ENCODE results near the gene TOM1. TPM values are rescaled to one million over a fixed set of nuclear protein-coding genes. Genes with fewer than 3 reads are reported as not detected.
"Not testable (repeated sequence)": the region's sequence is repeated elsewhere in the genome, so short reads cannot be mapped to it uniquely, and the experiment has no call there.

Gene TOM1
- total RNA-seq, 4 donors from 2014 or later = 127 to 162 (median 143) TPM

DNA sequence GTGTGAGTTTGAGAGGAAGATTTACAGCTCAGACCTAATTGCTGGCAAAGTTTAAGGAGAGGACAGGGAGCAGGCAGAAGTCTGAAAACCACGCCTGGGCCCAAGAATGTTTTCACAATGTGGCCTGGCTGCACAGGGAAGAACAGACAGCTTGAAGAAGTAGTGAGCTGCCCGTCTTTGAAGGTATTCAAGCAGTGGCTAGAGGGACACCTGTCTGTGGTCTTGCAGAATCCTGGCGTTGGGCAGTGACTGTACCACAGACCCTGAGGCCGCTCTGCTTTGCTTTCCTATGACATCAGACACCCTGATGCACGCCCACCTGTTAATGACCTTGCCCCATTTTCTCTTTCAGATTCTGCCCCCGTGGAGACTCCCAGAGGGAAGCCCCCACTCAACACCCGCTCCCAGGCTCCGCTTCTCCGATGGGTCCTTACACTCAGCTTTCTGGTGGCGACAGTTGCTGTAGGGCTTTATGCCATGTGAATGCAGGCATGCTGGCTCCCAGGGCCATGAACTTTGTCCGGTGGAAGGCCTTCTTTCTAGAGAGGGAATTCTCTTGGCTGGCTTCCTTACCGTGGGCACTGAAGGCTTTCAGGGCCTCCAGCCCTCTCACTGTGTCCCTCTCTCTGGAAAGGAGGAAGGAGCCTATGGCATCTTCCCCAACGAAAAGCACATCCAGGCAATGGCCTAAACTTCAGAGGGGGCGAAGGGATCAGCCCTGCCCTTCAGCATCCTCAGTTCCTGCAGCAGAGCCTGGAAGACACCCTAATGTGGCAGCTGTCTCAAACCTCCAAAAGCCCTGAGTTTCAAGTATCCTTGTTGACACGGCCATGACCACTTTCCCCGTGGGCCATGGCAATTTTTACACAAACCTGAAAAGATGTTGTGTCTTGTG, 93.7 kb downstream of the TOM1 start:
- DNase-seq (ENCODE audit: low spot score in 2 of 2) = no peak
- WGBS, 2 donors = 79 to 82% methylated on average over 16 of the region's 16 CpGs
- intact Hi-C loops (cut with DNase I; ENCODE audit: low total_unique reads) = no loop called here
- H3K4me3 ChIP-seq (ENCODE audit: low read depth, poor library complexity, severe bottlenecking) = no peak overlapping the region
- no peak for TF ChIP-seq POLR2A (IDR thresholded peaks at IDR 0.05)

DNA sequence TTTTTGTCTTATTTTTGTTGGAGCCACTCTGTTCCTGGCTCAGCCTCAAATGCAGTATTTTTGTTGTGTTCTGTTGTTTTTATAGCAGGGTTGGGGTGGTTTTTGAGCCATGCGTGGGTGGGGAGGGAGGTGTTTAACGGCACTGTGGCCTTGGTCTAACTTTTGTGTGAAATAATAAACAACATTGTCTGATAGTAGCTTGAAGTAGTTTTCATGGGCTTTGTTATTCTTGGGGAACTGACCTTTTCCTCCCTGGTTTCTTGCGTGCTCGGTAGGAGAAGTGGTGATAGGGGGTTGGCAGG, 94.3 kb downstream of the TOM1 start:
- intact Hi-C loops (cut with DNase I; ENCODE audit: low total_unique reads) = no loop called here

DNA sequence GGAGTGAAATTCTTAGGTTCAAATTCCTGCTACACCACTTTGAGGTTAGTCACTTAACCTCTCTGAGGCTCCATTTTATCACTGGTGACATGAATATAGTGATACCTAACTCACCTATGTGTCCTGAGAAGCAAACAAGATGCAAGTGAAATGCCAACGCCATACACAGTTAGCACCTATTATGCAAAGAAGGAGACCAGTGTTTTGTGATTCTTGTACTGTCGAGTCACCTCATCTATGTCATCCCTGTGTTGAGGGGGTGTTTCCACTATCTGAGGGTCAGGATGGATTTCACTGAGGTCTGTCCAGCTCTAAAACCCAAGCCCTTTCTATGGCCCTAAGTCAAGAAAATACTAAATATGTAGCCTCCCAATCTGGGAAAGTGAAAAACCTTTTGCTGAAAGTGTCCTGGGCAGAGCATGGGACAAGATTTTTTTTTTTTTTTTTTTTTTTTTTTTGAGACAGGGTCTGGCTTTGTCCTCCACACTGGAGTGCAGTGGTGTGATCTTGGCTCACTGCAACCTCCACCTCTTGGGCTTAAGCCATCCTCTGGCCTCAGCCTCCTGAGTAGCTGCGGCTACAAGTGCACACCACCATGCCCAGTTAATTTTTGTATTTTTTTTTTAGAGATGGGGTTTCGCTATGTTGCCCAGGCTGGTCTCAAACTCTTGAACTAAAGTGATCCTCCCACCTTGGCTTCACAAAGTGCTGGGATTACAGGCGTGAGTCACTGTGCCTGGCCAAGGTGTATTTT, 95.3 kb downstream of the TOM1 start:
- no peak for TF ChIP-seq POLR2A (IDR thresholded peaks at IDR 0.05)
- TF ChIP-seq, protein P1, sequence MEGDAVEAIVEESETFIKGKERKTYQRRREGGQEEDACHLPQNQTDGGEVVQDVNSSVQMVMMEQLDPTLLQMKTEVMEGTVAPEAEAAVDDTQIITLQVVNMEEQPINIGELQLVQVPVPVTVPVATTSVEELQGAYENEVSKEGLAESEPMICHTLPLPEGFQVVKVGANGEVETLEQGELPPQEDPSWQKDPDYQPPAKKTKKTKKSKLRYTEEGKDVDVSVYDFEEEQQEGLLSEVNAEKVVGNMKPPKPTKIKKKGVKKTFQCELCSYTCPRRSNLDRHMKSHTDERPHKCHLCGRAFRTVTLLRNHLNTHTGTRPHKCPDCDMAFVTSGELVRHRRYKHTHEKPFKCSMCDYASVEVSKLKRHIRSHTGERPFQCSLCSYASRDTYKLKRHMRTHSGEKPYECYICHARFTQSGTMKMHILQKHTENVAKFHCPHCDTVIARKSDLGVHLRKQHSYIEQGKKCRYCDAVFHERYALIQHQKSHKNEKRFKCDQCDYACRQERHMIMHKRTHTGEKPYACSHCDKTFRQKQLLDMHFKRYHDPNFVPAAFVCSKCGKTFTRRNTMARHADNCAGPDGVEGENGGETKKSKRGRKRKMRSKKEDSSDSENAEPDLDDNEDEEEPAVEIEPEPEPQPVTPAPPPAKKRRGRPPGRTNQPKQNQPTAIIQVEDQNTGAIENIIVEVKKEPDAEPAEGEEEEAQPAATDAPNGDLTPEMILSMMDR (IDR thresholded peaks at IDR 0.05) = no peak
- no peak overlapping the region for H3K4me3 ChIP-seq (ENCODE audit: low read depth, poor library complexity, severe bottlenecking)
- DNase-seq (ENCODE audit: low spot score in 2 of 2) = no peak
- intact Hi-C loops (cut with DNase I; ENCODE audit: low total_unique reads) = no loop called here
- 88 to 89% methylated on average over 5 of the region's 5 CpGs for WGBS, 2 donors

More for the DNA sequence above, 94.3 kb downstream of the TOM1 start:
- TF ChIP-seq POLR2A (IDR thresholded peaks at IDR 0.05) = no peak
- TF ChIP-seq, protein P1 (IDR thresholded peaks at IDR 0.05) = no peak
- DNase-seq (ENCODE audit: low spot score in 2 of 2) = no peak
- H3K4me3 ChIP-seq (ENCODE audit: low read depth, poor library complexity, severe bottlenecking) = no peak overlapping the region
- WGBS, 2 donors = 45 to 71% methylated on average over 4 of the region's 4 CpGs

DNA sequence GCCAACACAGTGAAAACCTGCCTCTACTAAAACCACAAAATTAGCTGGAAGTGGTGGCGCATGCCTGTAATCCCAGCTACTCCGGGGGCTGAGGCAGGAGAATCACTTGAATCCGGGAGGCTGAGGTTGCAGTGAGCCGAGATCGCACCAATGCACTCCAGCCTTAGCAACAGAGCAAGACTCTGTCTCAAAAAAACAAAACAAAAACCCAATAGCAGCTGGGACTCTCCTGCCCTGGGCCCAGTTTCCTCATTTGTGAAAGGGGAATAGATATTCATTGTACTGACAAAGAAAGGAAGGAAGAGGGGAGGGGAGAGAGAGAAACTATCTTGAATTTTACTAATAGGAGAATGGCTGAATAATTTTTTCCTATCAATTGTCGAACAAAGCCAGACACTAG, 96.9 kb downstream of the TOM1 start:
- WGBS, 2 donors = 74 to 93% methylated on average over 6 of the region's 6 CpGs

DNA sequence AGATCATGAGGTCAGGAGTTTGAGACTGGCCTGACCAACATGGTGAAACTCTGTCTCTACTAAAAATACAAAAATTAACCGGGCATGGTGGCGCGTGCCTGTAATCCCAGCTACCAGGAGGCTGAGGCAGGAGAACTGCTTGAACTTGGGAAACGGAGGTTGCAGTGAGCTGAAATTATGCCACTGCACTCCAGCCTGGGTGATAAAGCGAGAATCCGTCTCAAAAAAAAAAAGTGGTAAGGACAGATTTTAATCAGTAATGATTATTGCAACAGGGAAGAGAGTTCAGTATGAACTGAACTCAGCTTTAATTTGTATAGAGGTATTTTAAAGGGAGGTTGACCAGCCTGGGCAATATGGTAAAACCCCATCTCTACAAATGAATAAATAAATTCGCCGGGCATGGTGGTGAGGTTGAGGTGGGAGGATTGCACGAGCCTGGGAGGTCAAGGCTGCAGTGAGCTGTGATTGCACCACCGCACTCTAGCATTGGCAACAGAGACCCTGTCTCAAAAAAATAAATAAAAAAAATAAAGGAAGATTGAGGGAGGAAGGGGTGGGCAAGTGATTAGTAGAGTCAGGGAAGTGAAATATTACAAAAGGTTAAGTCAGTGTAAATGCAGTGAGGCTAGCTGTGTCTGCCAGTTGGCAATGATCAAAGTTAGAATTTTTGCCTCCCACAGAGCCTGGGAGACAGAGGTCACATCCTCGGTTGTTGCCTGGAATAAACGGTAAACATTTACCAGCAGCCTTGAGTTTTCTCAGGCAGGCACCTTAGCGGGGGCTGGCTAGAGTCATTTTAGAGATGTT, 97.6 kb downstream of the TOM1 start:
- 77 to 80% methylated on average over 13 of the region's 13 CpGs for WGBS, 2 donors
- intact Hi-C loops (cut with DNase I; ENCODE audit: low total_unique reads) = no loop called here
- no peak for TF ChIP-seq POLR2A (IDR thresholded peaks at IDR 0.05)
- TF ChIP-seq, protein P1 (IDR thresholded peaks at IDR 0.05) = no peak
- no peak overlapping the region for H3K4me3 ChIP-seq (ENCODE audit: low read depth, poor library complexity, severe bottlenecking)
- no peak for DNase-seq (ENCODE audit: low spot score in 2 of 2)

More for the DNA sequence above, 96.9 kb downstream of the TOM1 start:
- DNase-seq (ENCODE audit: low spot score in 2 of 2); intact Hi-C loops (cut with DNase I; ENCODE audit: low total_unique reads); H3K4me3 ChIP-seq (ENCODE audit: low read depth, poor library complexity, severe bottlenecking): not testable (repeated sequence)

Small RNA genes lying within 50 kb of the gene (microRNA-seq; reads per million reads assigned to microRNA genes)
- gene MIR3909 (ENCODE audit: borderline number of aligned reads in 1 of 2, borderline replicate concordance in 2 of 2) = 0 to 0.68 reads per million in 2 donors
- gene MIR6069 (ENCODE audit: borderline number of aligned reads in 1 of 2, borderline replicate concordance in 2 of 2) = 0 reads per million in 2 donors

Other genes with a start within 250 kb of the TOM1 start
- gene ISX, start 233.7 kb upstream of the TOM1 start, total RNA-seq = under 1 TPM in 2 of 4 donors, not detected in 2; 0.13 to 0.15 TPM
- gene HMGXB4, start 42.4 kb upstream of the TOM1 start, total RNA-seq = 10 to 100 TPM; 15.1 to 28.3 (median 18.6) TPM
- 100 to 1,000 TPM in 3 of 4 donors, 10 to 100 TPM in 1; 85.5 to 156 (median 112) TPM for gene HMOX1, start 81.2 kb downstream of the TOM1 start, total RNA-seq
- 10 to 100 TPM; 10.1 to 44.3 (median 20.8) TPM for gene MCM5, start 100.2 kb downstream of the TOM1 start, total RNA-seq
- 1 to 10 TPM in 2 of 4 donors, under 1 TPM in 2; 0.27 to 3.2 (median 1.4) TPM for gene RASD2, start 240.9 kb downstream of the TOM1 start, total RNA-seq